ENCODE data around the gene SCT.

SCT gene

DNA sequence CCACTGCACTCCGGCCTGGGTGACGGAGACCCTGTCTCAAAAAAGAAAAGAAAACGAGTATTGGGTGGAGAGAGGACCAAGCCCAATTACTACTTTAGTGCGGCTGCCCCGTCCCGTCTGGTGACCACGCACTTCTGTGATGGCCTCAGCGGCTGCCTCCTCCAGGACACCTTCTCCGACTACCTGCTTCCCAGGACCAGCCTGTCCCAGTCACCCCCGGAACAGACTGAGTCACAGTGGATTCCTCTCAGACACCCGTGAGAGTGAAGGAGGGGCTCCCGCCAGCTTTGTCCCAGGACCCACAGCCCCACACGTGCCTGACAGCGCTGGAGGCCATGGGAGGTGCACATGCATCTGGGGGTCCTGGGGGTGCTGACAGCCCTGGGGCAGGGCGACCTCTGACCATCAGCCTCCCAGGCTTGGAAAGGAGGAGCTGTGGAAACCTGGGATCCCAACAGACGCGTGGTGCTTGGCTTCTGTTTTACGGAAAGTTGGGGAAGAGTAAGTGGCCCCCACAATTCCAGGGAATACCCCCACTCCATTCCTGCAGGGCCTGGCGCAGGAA, 14.9 kb upstream of the SCT start:
- TF ChIP-seq ZFX (IDR thresholded peaks at IDR 0.05) (no peak), CTCF (conservative IDR thresholded peaks at IDR 0.05) (no peak)
- no peak overlapping the region for H3K27ac ChIP-seq

DNA sequence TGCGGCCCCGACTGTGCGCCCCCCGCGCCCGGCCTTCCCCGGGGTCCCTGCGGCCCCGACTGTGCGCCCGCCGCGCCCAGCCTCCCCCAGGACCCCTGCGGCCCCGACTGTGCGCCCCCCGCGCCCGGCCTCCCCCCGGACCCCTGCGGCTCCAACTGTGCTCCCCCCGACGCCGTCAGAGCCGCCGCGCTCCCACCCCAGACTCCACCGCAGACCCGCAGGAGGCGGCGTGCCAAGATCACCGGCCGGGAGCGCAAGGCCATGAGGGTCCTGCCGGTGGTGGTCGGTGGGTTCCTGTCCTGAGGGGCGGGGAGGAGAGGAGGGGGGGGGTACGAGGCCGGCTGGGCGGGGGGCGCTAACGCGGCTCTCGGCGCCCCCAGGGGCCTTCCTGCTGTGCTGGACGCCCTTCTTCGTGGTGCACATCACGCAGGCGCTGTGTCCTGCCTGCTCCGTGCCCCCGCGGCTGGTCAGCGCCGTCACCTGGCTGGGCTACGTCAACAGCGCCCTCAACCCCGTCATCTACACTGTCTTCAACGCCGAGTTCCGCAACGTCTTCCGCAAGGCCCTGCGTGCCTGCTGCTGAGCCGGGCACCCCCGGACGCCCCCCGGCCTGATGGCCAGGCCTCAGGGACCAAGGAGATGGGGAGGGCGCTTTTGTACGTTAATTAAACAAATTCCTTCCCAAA, 13.2 kb upstream of the SCT start:
- TF ChIP-seq CTCF (conservative IDR thresholded peaks at IDR 0.05) (no peak), ZFX (IDR thresholded peaks at IDR 0.05) (no peak)
- H3K27ac ChIP-seq, result no peak overlapping the region

DNA sequence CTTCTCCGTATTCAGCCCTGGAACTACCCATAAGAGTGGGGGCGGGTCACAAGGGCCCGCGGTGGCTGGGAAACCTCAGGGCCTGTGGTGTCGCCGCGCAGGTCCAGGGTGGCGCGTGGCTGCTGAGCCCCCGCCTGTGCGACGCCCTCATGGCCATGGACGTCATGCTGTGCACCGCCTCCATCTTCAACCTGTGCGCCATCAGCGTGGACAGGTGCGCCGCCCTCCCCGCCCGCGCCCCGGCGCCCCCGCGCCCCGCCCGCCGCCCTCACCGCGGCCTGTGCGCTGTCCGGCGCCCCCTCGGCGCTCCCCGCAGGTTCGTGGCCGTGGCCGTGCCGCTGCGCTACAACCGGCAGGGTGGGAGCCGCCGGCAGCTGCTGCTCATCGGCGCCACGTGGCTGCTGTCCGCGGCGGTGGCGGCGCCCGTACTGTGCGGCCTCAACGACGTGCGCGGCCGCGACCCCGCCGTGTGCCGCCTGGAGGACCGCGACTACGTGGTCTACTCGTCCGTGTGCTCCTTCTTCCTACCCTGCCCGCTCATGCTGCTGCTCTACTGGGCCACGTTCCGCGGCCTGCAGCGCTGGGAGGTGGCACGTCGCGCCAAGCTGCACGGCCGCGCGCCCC, 12.5 kb upstream of the SCT start:
- no peak overlapping the region for H3K27ac ChIP-seq
- TF ChIP-seq ZFX (IDR thresholded peaks at IDR 0.05) (no peak), CTCF (conservative IDR thresholded peaks at IDR 0.05) (no peak)

DNA sequence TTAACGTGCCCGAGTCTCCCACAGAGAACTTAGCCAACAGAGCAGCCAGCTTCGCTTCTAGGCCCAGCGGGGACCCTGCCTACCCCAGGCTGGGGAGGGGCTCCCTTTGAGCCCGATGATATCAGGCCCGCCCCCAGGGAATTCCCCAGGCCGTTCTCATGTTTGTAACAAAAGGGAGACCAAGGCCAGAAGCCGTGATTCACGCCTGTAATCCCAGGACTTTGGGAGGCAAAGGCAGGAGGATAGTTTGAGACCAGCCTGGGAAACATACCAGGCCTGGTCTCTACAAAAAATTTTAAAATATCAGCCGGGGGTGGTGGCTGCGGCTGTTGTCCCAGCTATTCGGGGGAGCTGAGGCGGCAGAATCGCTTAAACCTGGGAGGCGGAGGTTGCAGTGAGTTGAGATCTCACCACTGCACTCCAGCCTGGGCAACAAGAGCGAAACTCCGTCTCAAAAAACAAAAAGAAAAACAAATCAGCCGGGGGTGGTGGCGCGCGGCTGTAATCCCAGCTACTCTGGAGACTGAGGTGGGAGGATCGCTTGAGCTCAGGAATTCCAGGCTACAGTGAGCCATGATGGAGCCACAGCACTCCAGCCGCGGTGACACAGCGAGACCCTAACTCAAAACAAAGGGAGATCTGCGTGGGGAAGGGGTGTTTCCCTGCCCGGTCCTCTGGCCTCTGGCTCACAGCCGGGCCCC, 11.8 kb upstream of the SCT start:
- H3K27ac ChIP-seq, result no peak overlapping the region
- TF ChIP-seq CTCF (conservative IDR thresholded peaks at IDR 0.05) (no peak), ZFX (IDR thresholded peaks at IDR 0.05) (no peak)

GRCh38 chr11:637593-638521, 10.9 kb upstream of the SCT start:
- H3K27ac ChIP-seq, result no peak overlapping the region
- TF ChIP-seq ZFX (IDR thresholded peaks at IDR 0.05), result no peak
- TF ChIP-seq CTCF (conservative IDR thresholded peaks at IDR 0.05), result no peak

DNA sequence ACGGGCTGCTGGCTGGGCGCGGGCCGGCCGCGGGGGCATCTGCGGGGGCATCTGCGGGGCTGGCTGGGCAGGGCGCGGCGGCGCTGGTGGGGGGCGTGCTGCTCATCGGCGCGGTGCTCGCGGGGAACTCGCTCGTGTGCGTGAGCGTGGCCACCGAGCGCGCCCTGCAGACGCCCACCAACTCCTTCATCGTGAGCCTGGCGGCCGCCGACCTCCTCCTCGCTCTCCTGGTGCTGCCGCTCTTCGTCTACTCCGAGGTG, 10.3 kb upstream of the SCT start:
- H3K27ac ChIP-seq, result no peak overlapping the region
- no peak for TF ChIP-seq ZFX (IDR thresholded peaks at IDR 0.05)
- TF ChIP-seq CTCF (conservative IDR thresholded peaks at IDR 0.05), result no peak
